Loucy (cell line): ENCODE results near the gene SPATA25.

ENCODE experiments used
- H2AFZ ChIP-seq: fragments of 200-600 bp; sonication (generic); 2 replicates; pipeline ENCODE4 v1.6.0; 2016; ENCODE audit warnings: antibody characterized with exemption, mild to moderate bottlenecking, low read length, moderate library complexity
- H3F3A ChIP-seq: fragments of 200-600 bp; 2 replicates; pipeline ENCODE4 v1.6.0; 2016; ENCODE audit warnings: antibody characterized with exemption, low read depth, mild to moderate bottlenecking
- H3K27me3 ChIP-seq: fragments of 200-600 bp; sonication (generic); 2 replicates; pipeline ENCODE4 v1.6.1; 2014; ENCODE audit warnings: low read length, mild to moderate bottlenecking; ENCODE audit not compliant: insufficient read depth, poor library complexity, severe bottlenecking
- H3K36me3 ChIP-seq: fragments of 200-600 bp; sonication (generic); 2 replicates; pipeline ENCODE4 v1.6.1; 2016; ENCODE audit warnings: low read length; ENCODE audit not compliant: insufficient read depth
- H3K4me1 ChIP-seq: fragments of 200-600 bp; sonication (generic); 2 replicates; pipeline ENCODE4 v1.5.1; 2014; ENCODE audit warnings: low read length, mild to moderate bottlenecking; ENCODE audit not compliant: insufficient read depth, poor library complexity, severe bottlenecking
- H3K4me2 ChIP-seq: fragments of 200-600 bp; sonication (generic); 2 replicates; pipeline ENCODE4 v1.6.0; 2014; ENCODE audit warnings: antibody characterized with exemption, low read length, low read depth, mild to moderate bottlenecking; ENCODE audit not compliant: poor library complexity, severe bottlenecking
- H3K4me3 ChIP-seq: fragments of 200-600 bp; sonication (generic); 2 replicates; pipeline ENCODE4 v1.5.1; 2014; ENCODE audit warnings: low read length, mild to moderate bottlenecking, mixed read lengths; ENCODE audit not compliant: poor library complexity, severe bottlenecking
- H3K79me2 ChIP-seq: fragments of 200-600 bp; sonication (generic); 2 replicates; pipeline ENCODE4 v1.6.1; 2014; ENCODE audit warnings: low read length; ENCODE audit not compliant: insufficient read depth
- H3K9ac ChIP-seq: fragments of 200-600 bp; sonication (generic); 2 replicates; pipeline ENCODE4 v1.6.0; 2014; ENCODE audit warnings: mild to moderate bottlenecking, low read depth, low read length, moderate library complexity; ENCODE audit not compliant: poor library complexity, severe bottlenecking
- H3K9me2 ChIP-seq: fragments of 200-600 bp; sonication (generic); replicated peaks from 2 replicates; pipeline ENCODE4 v1.6.1; 2016; ENCODE audit warnings: low read depth, low read length, mixed read lengths
- H3K9me3 ChIP-seq: fragments of 200-600 bp; sonication (generic); 2 replicates; pipeline ENCODE4 v1.6.1; 2014; ENCODE audit warnings: mild to moderate bottlenecking, antibody characterized with exemption, low read length, low read depth; ENCODE audit not compliant: insufficient read depth
- H4K20me1 ChIP-seq: fragments of 200-600 bp; sonication (generic); 2 replicates; pipeline ENCODE4 v1.6.0; 2014; ENCODE audit warnings: antibody characterized with exemption, low read length, mild to moderate bottlenecking; ENCODE audit not compliant: insufficient read depth, poor library complexity, severe bottlenecking
- EZH2phosphoT487 ChIP-seq: fragments of 200-600 bp; IDR thresholded peaks from 2 replicates; pipeline ENCODE4 v1.6.1; 2018; ENCODE audit warnings: antibody characterized with exemption, mild to moderate bottlenecking, moderate library complexity, borderline replicate concordance
- TF ChIP-seq, protein P1 (sequence below): fragments of 200-600 bp; sonication (generic); conservative IDR thresholded peaks from 2 replicates; pipeline ENCODE4 v1.5.1; 2014; ENCODE audit warnings: mild to moderate bottlenecking, antibody characterized with exemption, low read length

The SPATA25 gene

DNA sequence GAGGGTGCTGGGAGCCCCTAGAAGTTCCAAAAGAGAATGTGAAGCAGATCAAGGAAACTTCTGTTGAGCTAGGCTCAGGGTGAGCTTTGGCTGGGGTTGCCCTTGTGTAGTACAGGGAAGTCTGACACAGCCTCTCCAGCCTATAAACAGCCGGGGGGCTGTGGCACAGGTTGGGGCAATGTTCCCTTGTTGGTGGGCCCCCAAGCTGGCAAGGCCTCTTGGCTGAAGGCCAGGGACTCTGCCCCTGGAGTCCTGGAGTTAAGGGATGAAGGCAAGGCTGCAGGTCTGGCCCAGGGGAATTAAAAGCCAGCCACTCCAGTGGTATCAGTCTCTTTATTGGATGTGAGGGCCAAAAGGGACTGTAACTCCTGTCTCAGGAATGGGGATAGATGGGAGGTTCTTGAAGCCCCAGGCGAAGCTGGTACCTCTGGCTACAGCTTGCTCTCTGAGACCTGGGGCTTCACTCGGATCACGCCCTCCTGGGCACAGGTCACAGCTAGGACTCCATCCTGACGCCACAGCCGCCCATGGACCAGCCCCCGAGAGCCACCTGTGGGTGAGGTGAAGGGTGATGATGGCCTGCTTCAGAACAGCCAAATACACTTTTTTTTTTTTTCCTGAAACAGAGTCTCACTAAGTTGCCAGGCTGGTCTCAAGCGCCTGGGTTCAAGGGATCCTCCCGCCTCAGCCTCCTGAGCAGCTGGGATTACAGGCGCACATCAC, 45.9 kb downstream of the SPATA25 start:
- Histone ChIP-seq H3F3A (no peaks in the 10 kb centered on the region), H3K4me2 (no peak overlapping the region), H3K9me3 (no peaks in the 10 kb centered on the region), H3K4me1 (no peaks in the 10 kb centered on the region), H4K20me1 (no peaks in the 10 kb centered on the region), H2AFZ (no peak overlapping the region), H3K9me2 (no peaks in the 10 kb centered on the region), H3K4me3 (no peak overlapping the region), H3K9ac (no peak overlapping the region), H3K27me3 (no peaks in the 10 kb centered on the region), H3K79me2 (no peaks in the 10 kb centered on the region), H3K36me3 (peaks cover 13% of the 10 kb centered on the region; the same call in 1 of the 2 replicates)
- TF ChIP-seq EZH2phosphoT487 = no peak
- TF ChIP-seq, protein P1, sequence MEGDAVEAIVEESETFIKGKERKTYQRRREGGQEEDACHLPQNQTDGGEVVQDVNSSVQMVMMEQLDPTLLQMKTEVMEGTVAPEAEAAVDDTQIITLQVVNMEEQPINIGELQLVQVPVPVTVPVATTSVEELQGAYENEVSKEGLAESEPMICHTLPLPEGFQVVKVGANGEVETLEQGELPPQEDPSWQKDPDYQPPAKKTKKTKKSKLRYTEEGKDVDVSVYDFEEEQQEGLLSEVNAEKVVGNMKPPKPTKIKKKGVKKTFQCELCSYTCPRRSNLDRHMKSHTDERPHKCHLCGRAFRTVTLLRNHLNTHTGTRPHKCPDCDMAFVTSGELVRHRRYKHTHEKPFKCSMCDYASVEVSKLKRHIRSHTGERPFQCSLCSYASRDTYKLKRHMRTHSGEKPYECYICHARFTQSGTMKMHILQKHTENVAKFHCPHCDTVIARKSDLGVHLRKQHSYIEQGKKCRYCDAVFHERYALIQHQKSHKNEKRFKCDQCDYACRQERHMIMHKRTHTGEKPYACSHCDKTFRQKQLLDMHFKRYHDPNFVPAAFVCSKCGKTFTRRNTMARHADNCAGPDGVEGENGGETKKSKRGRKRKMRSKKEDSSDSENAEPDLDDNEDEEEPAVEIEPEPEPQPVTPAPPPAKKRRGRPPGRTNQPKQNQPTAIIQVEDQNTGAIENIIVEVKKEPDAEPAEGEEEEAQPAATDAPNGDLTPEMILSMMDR = no peak

DNA sequence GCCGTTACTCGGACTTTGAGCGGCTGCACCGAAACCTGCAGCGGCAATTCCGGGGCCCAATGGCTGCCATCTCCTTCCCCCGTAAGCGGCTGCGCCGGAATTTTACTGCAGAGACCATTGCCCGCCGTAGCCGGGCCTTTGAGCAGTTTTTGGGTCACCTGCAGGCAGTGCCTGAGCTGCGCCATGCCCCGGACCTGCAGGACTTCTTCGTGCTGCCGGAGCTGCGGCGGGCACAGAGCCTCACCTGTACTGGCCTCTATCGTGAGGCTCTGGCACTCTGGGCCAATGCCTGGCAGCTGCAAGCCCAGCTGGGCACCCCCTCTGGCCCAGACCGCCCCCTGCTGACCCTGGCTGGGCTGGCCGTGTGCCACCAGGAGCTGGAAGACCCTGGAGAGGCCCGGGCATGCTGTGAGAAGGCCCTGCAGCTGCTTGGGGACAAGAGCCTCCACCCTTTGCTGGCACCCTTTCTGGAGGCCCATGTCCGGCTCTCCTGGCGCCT, 46.7 kb downstream of the SPATA25 start:
- no peaks in the 10 kb centered on the region for H3K9me2 ChIP-seq
- H4K20me1 ChIP-seq = no peaks in the 10 kb centered on the region
- no peak overlapping the region for H3K4me2 ChIP-seq
- peaks cover 10% of the 10 kb centered on the region; the same call in 1 of the 2 replicates for H3K36me3 ChIP-seq
- TF ChIP-seq, protein P1 = no peak
- TF ChIP-seq EZH2phosphoT487 = no peak
- no peaks in the 10 kb centered on the region for H3K27me3 ChIP-seq
- H3K4me1 ChIP-seq = no peaks in the 10 kb centered on the region
- no peaks in the 10 kb centered on the region for H3K9me3 ChIP-seq
- H3K79me2 ChIP-seq = no peaks in the 10 kb centered on the region
- H3K9ac ChIP-seq = no peak overlapping the region
- no peak overlapping the region for H3K4me3 ChIP-seq
- no peak overlapping the region for H2AFZ ChIP-seq
- no peaks in the 10 kb centered on the region for H3F3A ChIP-seq

DNA sequence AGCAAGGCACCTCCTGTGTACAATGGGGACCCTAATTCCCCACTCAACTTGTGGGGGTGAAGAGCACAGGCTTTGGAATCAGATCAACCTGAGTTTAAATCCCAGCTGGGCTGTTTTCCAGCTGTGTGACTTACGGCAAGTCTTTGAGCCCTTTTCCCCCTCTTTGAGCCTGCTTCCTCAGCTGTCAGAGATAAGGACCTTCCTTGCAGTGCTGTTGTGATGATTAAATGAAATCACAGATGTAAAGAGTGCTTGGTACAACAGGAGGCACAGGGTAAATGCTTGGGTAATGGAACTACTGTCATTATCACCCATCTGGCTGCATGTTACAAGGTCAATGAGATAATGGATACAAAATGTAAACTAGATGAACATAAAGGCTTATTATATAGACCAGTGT, 50.6 kb downstream of the SPATA25 start:
- Histone ChIP-seq H3K4me2 (no peak overlapping the region), H3K4me1 (peaks cover 8% of the 10 kb centered on the region), H3K9me3 (no peaks in the 10 kb centered on the region), H2AFZ (no peak overlapping the region), H3K79me2 (no peaks in the 10 kb centered on the region), H3F3A (no peaks in the 10 kb centered on the region), H3K4me3 (no peak overlapping the region), H3K36me3 (no peaks in the 10 kb centered on the region), H3K27me3 (no peaks in the 10 kb centered on the region), H3K9me2 (no peaks in the 10 kb centered on the region), H4K20me1 (no peaks in the 10 kb centered on the region), H3K9ac (no peak overlapping the region)
- TF ChIP-seq EZH2phosphoT487 = no peak
- TF ChIP-seq, protein P1 = no peak
